A673 (cell line): ENCODE data around the gene TPSD1. TPM values are rescaled to one million over a fixed set of nuclear protein-coding genes. Genes with fewer than 3 reads are reported as not detected.
"Not testable (repeated sequence)": the region's sequence is repeated elsewhere in the genome, so short reads cannot be mapped to it uniquely, and the experiment has no call there.

Experiments
- BruUV-seq: library from RNA; stranded (reverse); fragments of 400-500 nt; replicated peaks from 2 replicates; lab custom pipeline; 2021; lab: Mats Ljungman, UMichigan
- CTCF ChIA-PET: fragments of 300-600 bp; sonication (Branson Sonifier 250); formaldehyde crosslinking; loops from one replicate; lab custom pipeline; 2022; ENCODE audit warnings: antibody characterized with exemption; lab: Charles Lee
- POLR2A ChIA-PET: fragments of 300-600 bp; sonication (Branson Sonifier 250); formaldehyde crosslinking; loops from one replicate; lab custom pipeline; 2022; ENCODE audit warnings: antibody characterized with exemption; ENCODE audit not compliant: low non-redundant PET; lab: Charles Lee
- DNase-seq: peaks from one replicate; pipeline ENCODE4 v3.0.0-alpha.2; 2015; ENCODE audit warnings: low spot score
- H3K27ac ChIP-seq: fragments of 200-600 bp; sonication (generic); 2 replicates; pipeline ENCODE4 v1.5.1; 2016; ENCODE audit warnings: mixed run types, low read depth, mild to moderate bottlenecking, mixed read lengths, antibody characterized with exemption, low read length; ENCODE audit not compliant: poor library complexity, severe bottlenecking
- H3K27me3 ChIP-seq: fragments of 200-600 bp; sonication (generic); replicated peaks from 2 replicates; pipeline ENCODE4 v1.6.1; 2017; ENCODE audit warnings: mixed run types, low read depth, mild to moderate bottlenecking, mixed read lengths, antibody characterized with exemption, low read length; ENCODE audit not compliant: insufficient read depth, poor library complexity
- H3K36me3 ChIP-seq: fragments of 200-600 bp; sonication (generic); 2 replicates; pipeline ENCODE4 v1.6.1; 2016; ENCODE audit warnings: mixed run types, mild to moderate bottlenecking, mixed read lengths, antibody characterized with exemption, low read length; ENCODE audit not compliant: insufficient read depth, poor library complexity, severe bottlenecking
- H3K4me1 ChIP-seq: fragments of 200-600 bp; sonication (generic); 2 replicates; pipeline ENCODE4 v1.6.1; 2017; ENCODE audit warnings: mixed run types, mild to moderate bottlenecking, mixed read lengths, antibody characterized with exemption, low read length; ENCODE audit not compliant: insufficient read depth, poor library complexity, severe bottlenecking
- H3K4me3 ChIP-seq: fragments of 200-600 bp; sonication (generic); 2 replicates; pipeline ENCODE4 v1.5.1; 2016; ENCODE audit warnings: low read depth, mixed run types, mild to moderate bottlenecking, mixed read lengths, low read length; ENCODE audit not compliant: poor library complexity, severe bottlenecking
- H3K9me3 ChIP-seq: fragments of 200-600 bp; sonication (generic); 2 replicates; pipeline ENCODE4 v1.6.1; 2016; ENCODE audit warnings: mixed run types, low read depth, mild to moderate bottlenecking, mixed read lengths, antibody characterized with exemption, low read length; ENCODE audit not compliant: poor library complexity, severe bottlenecking
- EZH2 ChIP-seq: fragments of 200-600 bp; sonication (generic); IDR thresholded peaks from 2 replicates; pipeline ENCODE4 v1.6.1; 2017; ENCODE audit warnings: borderline replicate concordance, low read depth, mild to moderate bottlenecking, mixed read lengths, antibody characterized with exemption, low read length; ENCODE audit not compliant: poor library complexity, severe bottlenecking
- intact Hi-C: fragments of 100-400 bp; cut with micrococcal nuclease; formaldehyde crosslinking; loops from one replicate; pipeline ENCODE4 v1.10.0; 2022; ENCODE audit not compliant: unreplicated experiment
- total RNA-seq: library from RNA; stranded (reverse); gene quantifications from 2 replicates; pipeline ENCODE4 v1.2.3, GENCODE V29; 2021
- TF ChIP-seq, protein P1 (sequence below): fragments of 300-800, 200-600 bp; sonication (generic); conservative IDR thresholded peaks from 2 replicates; pipeline ENCODE4 v1.5.1; 2017; ENCODE audit warnings: low read depth, mild to moderate bottlenecking, antibody characterized with exemption, low read length, moderate library complexity, mixed read lengths

Gene TPSD1
- total RNA-seq, 1 experiment from 2014 or later, result 2.3 TPM

DNA sequence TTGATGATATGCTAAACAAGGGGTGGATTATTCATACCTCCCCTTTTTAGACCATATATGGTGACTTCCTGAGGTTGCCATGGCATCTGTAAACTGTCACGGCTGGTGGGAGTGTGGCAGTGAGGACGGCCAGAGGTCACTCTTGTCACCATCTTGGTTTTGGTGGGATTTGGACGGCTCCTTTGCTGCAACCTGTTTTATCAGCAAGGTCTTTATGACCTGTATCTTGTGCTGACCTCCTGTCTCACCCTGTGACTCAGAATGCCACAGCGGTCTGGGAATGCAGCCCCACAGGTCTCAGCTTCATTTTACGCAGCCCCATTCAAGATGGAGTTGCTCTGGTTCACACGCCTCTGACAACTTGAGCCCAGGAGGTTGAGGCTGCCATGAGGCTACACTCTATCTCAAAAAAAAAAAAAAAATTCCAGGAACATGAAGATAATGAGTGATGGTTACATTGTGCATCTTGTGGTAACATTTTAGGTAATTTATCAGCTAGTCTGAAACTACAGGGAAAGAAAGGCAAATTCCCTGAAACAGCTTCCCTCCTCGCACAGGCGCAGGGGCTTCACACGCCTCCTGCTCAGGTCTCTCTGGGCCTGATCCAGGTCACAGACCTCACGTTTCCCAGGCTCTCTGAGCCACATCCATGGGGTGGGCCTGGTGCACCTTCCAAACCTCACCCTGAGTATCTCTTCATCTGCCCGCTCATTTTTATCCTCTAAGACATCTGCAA is 38.2 kb downstream of the TPSD1 start:
- no peaks in the 10 kb centered on the region for H3K36me3 ChIP-seq
- H3K27ac ChIP-seq, result no peak overlapping the region
- H3K4me3 ChIP-seq, result no peak overlapping the region
- H3K27me3 ChIP-seq, result no peaks in the 10 kb centered on the region
- DNase-seq, result no peak
- no TSS peak for BruUV-seq
- ChIA-PET CTCF (interaction anchor here (0.7 kb wide), 1 partner anchor 257 kb away, joined by 3 read pairs; no protein-coding TSS in a partner anchor), POLR2A (interaction anchor here (0.5 kb wide), 1 partner anchor 476 kb away, joined by 9 read pairs; no protein-coding TSS in a partner anchor)
- H3K4me1 ChIP-seq, result no peaks in the 10 kb centered on the region
- no peak for TF ChIP-seq EZH2
- TF ChIP-seq, protein P1, sequence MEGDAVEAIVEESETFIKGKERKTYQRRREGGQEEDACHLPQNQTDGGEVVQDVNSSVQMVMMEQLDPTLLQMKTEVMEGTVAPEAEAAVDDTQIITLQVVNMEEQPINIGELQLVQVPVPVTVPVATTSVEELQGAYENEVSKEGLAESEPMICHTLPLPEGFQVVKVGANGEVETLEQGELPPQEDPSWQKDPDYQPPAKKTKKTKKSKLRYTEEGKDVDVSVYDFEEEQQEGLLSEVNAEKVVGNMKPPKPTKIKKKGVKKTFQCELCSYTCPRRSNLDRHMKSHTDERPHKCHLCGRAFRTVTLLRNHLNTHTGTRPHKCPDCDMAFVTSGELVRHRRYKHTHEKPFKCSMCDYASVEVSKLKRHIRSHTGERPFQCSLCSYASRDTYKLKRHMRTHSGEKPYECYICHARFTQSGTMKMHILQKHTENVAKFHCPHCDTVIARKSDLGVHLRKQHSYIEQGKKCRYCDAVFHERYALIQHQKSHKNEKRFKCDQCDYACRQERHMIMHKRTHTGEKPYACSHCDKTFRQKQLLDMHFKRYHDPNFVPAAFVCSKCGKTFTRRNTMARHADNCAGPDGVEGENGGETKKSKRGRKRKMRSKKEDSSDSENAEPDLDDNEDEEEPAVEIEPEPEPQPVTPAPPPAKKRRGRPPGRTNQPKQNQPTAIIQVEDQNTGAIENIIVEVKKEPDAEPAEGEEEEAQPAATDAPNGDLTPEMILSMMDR, result no peak
- H3K9me3 ChIP-seq, result no peaks in the 10 kb centered on the region
- intact Hi-C loops, result no loop called here

DNA sequence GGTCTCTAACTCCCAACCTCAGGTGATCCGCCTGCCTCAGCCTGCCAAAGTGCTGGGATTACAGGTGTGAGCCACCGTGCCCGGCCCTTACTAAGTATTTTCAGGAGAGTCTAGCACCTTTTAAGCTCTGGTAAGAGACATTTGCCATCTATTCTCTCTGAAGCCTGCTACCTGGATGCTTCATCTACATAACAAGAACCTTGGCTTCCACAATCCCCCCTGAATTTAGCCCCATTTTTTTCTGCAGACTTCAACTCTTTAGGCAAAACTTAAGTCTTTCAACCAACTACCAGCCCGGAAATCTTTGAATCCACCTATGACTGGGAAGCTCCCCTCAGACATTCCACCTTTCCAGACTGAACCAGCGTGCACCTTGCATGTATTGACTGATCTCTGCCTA is 39.6 kb downstream of the TPSD1 start:
- Histone ChIP-seq H3K9me3 (no peaks in the 10 kb centered on the region), H3K36me3 (no peaks in the 10 kb centered on the region), H3K27ac (no peak overlapping the region), H3K4me1 (no peaks in the 10 kb centered on the region), H3K27me3 (no peaks in the 10 kb centered on the region), H3K4me3 (no peak overlapping the region)
- no TSS peak for BruUV-seq
- ChIA-PET POLR2A (no interaction called here), CTCF (no interaction called here)
- no peak for DNase-seq
- intact Hi-C loops, result no loop called here
- TF ChIP-seq, protein P1, result no peak
- no peak for TF ChIP-seq EZH2

DNA sequence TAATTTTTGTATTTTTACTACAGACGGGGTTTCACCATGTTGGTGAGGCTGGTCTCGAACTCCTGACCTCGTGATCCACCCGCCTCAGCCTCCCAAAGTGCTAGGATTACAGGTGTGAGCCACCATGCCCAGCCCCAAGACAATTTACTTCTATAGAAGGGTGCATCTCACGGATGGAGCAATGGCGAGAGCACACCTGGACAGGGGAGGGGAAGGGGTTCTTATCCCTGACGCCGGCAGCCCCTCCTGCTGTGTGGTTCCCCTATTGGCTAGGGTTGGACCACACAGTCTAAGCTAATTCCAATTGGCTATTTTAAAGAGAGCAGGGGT is 40.8 kb downstream of the TPSD1 start:
- DNase-seq, H3K4me3 ChIP-seq, POLR2A ChIA-PET, CTCF ChIA-PET, H3K36me3 ChIP-seq, intact Hi-C loops, H3K27ac ChIP-seq, H3K9me3 ChIP-seq, H3K4me1 ChIP-seq, BruUV-seq, H3K27me3 ChIP-seq: not testable (repeated sequence)

DNA sequence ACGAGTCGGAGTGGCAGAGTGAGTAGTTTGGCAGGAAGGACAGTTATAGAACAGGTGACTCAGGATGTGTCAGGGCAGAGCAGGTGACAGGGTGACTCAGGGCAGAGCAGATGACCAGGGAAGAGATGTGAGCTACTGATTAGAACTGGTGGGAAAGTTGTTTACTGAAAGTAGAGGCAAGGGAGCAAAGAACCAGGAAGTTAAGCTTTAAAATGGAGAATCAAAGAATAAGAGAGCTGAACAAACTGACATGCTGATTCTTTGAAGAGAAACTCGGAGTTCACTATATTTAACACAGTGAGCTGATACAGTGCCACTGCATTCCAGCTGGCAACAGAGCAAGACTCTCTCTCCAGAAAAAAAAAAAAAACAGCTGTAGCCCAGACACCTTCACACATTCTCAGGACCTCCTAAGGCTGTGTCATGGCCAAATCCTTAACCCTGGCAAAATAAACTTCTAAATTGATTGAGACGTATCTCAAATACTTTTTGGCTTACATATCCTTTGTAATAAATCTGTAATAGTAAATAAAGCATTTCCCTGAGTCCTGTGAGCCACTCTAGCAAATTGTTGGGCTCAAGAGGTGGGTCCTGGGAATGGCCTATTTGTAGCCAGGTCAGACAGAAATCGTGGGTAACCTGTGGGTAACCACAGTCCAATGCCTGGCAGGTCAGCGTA is 41.3 kb downstream of the TPSD1 start:
- ChIA-PET POLR2A (no interaction called here), CTCF (no interaction called here)
- DNase-seq, result no peak
- H3K4me3 ChIP-seq, result no peak overlapping the region
- no peaks in the 10 kb centered on the region for H3K4me1 ChIP-seq
- no peak overlapping the region for H3K27ac ChIP-seq
- intact Hi-C loops, result no loop called here
- no TSS peak for BruUV-seq
- H3K36me3 ChIP-seq, result no peaks in the 10 kb centered on the region
- TF ChIP-seq, protein P1, result no peak
- no peak for TF ChIP-seq EZH2
- no peaks in the 10 kb centered on the region for H3K9me3 ChIP-seq
- no peaks in the 10 kb centered on the region for H3K27me3 ChIP-seq
